Small intestine (tissue), 16 donors: Measurements from ENCODE around the gene TIGIT. TPM values are rescaled to one million over a fixed set of nuclear protein-coding genes. Genes with fewer than 3 reads are reported as not detected.

ENCODE experiments used
- DNase-seq, 2 donors: peaks; one replicate each; pipeline versions ENCODE4 v3.0.0 to v3.0.0-alpha.2; 2013
- FAIRE-seq: peaks from 2 replicates; lab custom pipeline; 2012; peaks lifted over from hg19 to GRCh38; lab: Jason Lieb, UNC
- H3K27ac ChIP-seq, 3 donors: one replicate each; pipeline ENCODE4 v1.5.1; 2013; ENCODE audit warnings: low read length in 2 of 3, mild to moderate bottlenecking in 2 of 3, control low read depth in 1 of 3, inconsistent platforms in 1 of 3, low read depth in 1 of 3, moderate library complexity in 1 of 3
- H3K27me3 ChIP-seq, 3 donors: one replicate each; pipeline ENCODE4 v1.6.1; 2013; ENCODE audit warnings: low read length in 3 of 3, inconsistent platforms in 1 of 3; ENCODE audit not compliant: control insufficient read depth in 3 of 3, insufficient read depth in 3 of 3
- H3K36me3 ChIP-seq, 3 donors: one replicate each; pipeline ENCODE4 v1.6.1; 2013; ENCODE audit warnings: low read length in 3 of 3, inconsistent platforms in 1 of 3, low read depth in 1 of 3, mild to moderate bottlenecking in 1 of 3, moderate library complexity in 1 of 3; ENCODE audit not compliant: control insufficient read depth in 3 of 3, insufficient read depth in 2 of 3
- H3K4me1 ChIP-seq, 3 donors: one replicate each; pipeline ENCODE4 v1.6.1; 2013; ENCODE audit warnings: low read length in 2 of 3, inconsistent platforms in 1 of 3, low read depth in 1 of 3, mild to moderate bottlenecking in 1 of 3, moderate library complexity in 1 of 3; ENCODE audit not compliant: control insufficient read depth in 3 of 3, insufficient read depth in 2 of 3
- H3K4me3 ChIP-seq, 3 donors: one replicate each; pipeline ENCODE4 v1.5.1; 2013; ENCODE audit warnings: low read length in 3 of 3, control low read depth in 1 of 3, inconsistent platforms in 1 of 3, low read depth in 1 of 3, mild to moderate bottlenecking in 1 of 3, moderate library complexity in 1 of 3
- H3K9me3 ChIP-seq, 2 donors: one replicate each; pipeline ENCODE4 v1.6.1; 2013; ENCODE audit warnings: low read depth in 1 of 2, low read length in 1 of 2; ENCODE audit not compliant: control insufficient read depth in 2 of 2, insufficient read depth in 1 of 2
- WGBS, 3 donors: extraction: QIAGEN DNeasy Blood & Tissue Kit; methylation state at CpG; one replicate each; pipeline ENCODE4 v1.1.7; 2013; 5-methylcytosine and 5-hydroxymethylcytosine counted together
- long read RNA-seq, 10 donors: transcript quantifications; one replicate each; lab custom pipeline, GENCODE V29; 2026
- polyA plus RNA-seq, 4 donors: library from polyadenylated mRNA; stranded (reverse) in 3 of 4; unstranded in 1 of 4; fragments of 200-250 nt in 3 of 4; fragments of 120-200 nt in 1 of 4; gene quantifications; one replicate each; pipeline versions ENCODE4 v1.2.1 to v1.2.3, GENCODE V29; 2013
- donor health status: healthy with polysubstance abuse.
- donor health status: control.
- donor health status: control.
- donor health status: Bipolar disorder and iron deficiency.
- donor health status: healthy.

The TIGIT gene
- 1 to 10 TPM in 1 of 4 donors, under 1 TPM in 2, not detected in 1; 0.25 to 2.4 (median 0.45) TPM for polyA plus RNA-seq
- long read RNA-seq, donor 1 = 0 reads
- long read RNA-seq, donor 2 = 0 reads
- long read RNA-seq, donor 3 = 0 reads
- long read RNA-seq, donor 4 = 0 reads
- long read RNA-seq, donor 5 = 0 reads
- long read RNA-seq, donor 6 = 0 reads
- long read RNA-seq, donor 7 = 0 reads
- long read RNA-seq, donor 8 = 0 reads
- long read RNA-seq, donor 9 = 0 reads
- long read RNA-seq, donor 10 = 0 reads

DNA sequence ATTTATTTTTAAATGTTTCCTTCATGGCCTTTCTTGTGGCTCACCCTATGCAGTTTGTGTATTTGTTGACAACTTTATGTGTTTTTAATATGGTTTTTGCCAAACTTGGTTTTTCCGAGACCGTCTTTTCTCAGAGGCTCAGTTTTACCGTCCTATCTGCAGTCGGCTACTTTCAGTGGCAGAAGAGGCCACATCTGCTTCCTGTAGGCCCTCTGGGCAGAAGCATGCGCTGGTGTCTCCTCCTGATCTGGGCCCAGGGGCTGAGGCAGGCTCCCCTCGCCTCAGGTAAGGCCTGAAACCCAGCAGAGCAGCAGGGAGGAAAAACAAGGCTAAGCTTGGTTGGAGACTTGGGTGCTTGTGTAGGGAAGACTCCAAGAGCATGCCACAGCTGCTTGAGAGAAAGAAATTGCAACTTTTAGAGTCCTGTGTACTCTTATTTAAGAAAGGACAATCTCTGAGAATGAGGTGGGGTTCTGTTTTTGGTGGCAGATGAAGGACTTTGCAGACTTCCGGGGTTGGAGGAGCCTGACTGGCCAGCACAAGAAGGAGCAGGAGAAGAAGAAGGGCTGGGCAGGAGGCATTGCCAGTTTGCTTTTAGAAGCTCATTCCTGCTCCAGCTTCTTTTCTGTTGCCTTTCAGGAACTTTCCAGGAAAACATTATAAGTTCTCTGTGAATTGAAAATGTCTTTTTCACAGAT is at the start of gene TIGIT:
Gene TIGIT, plus strand, starts transcription at position 191 of the 698 bp plus-strand sequence. Its CDS starts 34 bp downstream, at position 225.
- no peaks in the 10 kb centered on the region for H3K36me3 ChIP-seq
- no peak for DNase-seq
- no peaks in the 10 kb centered on the region for H3K4me1 ChIP-seq
- H3K9me3 ChIP-seq = no peaks in the 10 kb centered on the region
- no peak for FAIRE-seq
- H3K4me3 ChIP-seq = peak within 1 kb of the TSS in 1 of 3 donors; percentile 5
- WGBS, 3 donors = 71 to 86% (median 81%) methylated on average over 7 of the region's 7 CpGs
- H3K27ac ChIP-seq = peak within 1 kb of the TSS in 2 of 3 donors; percentile 19 to 52
- no peaks in the 10 kb centered on the region for H3K27me3 ChIP-seq

DNA sequence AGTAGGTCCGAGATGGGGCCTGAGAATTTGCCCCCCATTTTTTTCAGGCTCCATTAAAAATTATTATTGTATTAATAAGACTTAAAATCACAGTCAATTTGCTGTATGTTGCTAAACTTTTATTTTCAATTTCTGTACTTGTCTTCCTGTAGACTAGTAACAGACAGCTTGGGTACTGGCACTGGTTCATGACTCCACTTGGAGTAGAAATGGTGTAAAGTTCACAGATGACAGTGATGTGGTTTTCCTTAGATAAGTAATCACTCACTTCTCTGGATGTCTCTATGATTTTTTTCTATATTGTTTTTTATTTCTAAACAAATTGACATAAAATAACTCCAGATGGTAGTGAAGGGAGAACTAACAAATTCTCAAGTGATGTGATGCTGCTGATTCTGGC is 40.9 kb upstream of the TIGIT start:
- Histone ChIP-seq H3K4me3 (no peak overlapping the region), H3K27ac (no peak overlapping the region), H3K9me3 (no peaks in the 10 kb centered on the region), H3K4me1 (no peaks in the 10 kb centered on the region), H3K27me3 (no peaks in the 10 kb centered on the region), H3K36me3 (no peaks in the 10 kb centered on the region)
- 60 to 71% (median 70%) methylated on average over 1 of the region's 1 CpG for WGBS, 3 donors
- FAIRE-seq (no peak), DNase-seq (no peak)

DNA sequence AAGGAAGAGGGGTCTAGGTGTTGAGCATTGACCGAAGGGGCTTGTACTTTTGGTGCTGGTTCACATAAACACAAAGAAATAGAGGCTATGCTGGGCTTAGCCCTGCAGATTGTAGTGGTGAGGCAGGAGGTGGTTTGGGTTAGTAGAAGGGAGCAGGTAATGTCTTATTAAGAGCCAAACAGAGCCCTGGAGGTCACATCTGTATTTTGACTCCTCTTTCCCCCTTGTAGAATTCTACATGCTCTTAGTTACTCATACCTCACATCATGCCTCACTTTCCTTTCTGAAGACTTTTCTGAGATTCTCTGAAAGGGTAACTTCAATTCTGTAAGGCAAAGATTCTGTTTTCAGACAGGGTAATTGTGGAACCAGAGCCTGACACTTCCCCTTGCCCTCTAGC is 40.3 kb upstream of the TIGIT start:
- Histone ChIP-seq H3K9me3 (no peaks in the 10 kb centered on the region), H3K27ac (no peak overlapping the region), H3K36me3 (no peaks in the 10 kb centered on the region), H3K4me3 (no peak overlapping the region), H3K4me1 (no peaks in the 10 kb centered on the region), H3K27me3 (no peaks in the 10 kb centered on the region)
- 65 to 90% (median 79%) methylated on average over 1 of the region's 1 CpG for WGBS, 3 donors
- FAIRE-seq (no peak), DNase-seq (no peak)

DNA sequence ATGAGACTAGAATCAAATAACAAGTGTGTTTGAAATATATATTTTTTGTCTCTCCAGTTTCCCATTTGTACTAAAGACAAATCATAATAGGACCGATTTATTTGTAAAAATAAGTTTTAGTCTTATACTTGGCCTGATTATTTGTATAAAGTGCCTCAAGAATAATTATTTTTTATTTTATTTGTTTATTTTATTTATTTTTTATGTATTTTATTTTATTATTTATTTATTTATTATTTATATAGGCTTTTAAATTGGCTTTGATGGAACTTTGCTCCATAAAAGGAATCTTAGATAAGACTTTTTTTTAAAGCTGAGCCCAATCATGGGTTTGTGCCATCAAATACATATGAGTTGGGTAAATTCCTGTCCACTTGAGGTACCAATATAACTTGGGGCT is 34.3 kb upstream of the TIGIT start:
- Histone ChIP-seq H3K27ac (no peak overlapping the region), H3K4me3 (no peak overlapping the region), H3K9me3 (peaks cover 0 to 3% of the 10 kb centered on the region in 2 donors), H3K4me1 (no peaks in the 10 kb centered on the region), H3K27me3 (no peaks in the 10 kb centered on the region), H3K36me3 (no peaks in the 10 kb centered on the region)
- no peak for FAIRE-seq
- DNase-seq = no peak
- WGBS, 3 donors = 84 to 97% (median 95%) methylated on average over 1 of the region's 1 CpG

DNA sequence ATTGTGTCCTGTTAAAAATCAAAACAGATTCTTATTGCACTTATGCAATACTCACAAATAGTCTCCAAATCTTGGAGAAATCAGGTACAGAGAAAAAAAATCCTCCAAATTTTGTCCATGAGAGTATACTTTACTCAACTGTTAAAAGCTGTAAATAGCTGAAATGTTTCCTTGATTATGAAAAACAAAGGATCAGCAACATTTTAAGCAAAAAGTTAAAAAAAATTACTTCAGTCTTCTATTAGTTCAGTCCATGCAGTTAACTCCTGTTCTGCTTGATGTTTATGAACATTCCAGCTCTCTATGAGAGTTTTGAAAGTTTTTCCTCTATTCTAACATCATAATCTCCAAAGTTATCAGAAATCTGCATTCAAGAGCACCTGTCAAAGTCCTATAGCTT is 33.7 kb upstream of the TIGIT start:
- Histone ChIP-seq H3K9me3 (peaks cover 0 to 3% of the 10 kb centered on the region in 2 donors), H3K27ac (no peak overlapping the region), H3K27me3 (no peaks in the 10 kb centered on the region), H3K4me1 (no peaks in the 10 kb centered on the region), H3K36me3 (no peaks in the 10 kb centered on the region), H3K4me3 (no peak overlapping the region)
- DNase-seq (no peak), FAIRE-seq (no peak)

DNA sequence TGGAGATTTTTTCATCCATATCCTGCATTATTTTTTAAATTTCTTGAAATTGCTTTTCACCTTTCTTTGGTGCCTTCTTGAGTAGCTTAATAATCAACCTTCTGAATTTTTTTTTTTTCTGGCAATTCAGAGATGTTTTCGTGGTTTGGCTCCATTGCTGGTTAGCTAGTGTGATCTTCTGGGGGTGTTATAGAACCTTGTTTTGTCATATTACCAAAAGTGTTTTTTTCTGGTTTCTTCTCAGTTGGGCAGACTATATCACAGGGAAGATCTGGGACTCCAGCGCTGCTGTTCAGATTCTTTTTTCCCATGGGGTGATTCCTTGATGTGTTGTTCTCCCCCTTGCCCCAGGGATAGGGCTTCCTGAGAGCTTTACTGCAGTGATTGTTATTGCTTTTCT is 23.8 kb upstream of the TIGIT start:
- Histone ChIP-seq H3K9me3 (peaks cover 2 to 12% of the 10 kb centered on the region in 2 donors), H3K27me3 (no peaks in the 10 kb centered on the region), H3K4me1 (no peaks in the 10 kb centered on the region), H3K4me3 (no peak overlapping the region), H3K36me3 (no peaks in the 10 kb centered on the region), H3K27ac (no peak overlapping the region)
- FAIRE-seq (no peak), DNase-seq (no peak)
- WGBS, 3 donors = 83 to 91% (median 90%) methylated on average over 2 of the region's 2 CpGs

DNA sequence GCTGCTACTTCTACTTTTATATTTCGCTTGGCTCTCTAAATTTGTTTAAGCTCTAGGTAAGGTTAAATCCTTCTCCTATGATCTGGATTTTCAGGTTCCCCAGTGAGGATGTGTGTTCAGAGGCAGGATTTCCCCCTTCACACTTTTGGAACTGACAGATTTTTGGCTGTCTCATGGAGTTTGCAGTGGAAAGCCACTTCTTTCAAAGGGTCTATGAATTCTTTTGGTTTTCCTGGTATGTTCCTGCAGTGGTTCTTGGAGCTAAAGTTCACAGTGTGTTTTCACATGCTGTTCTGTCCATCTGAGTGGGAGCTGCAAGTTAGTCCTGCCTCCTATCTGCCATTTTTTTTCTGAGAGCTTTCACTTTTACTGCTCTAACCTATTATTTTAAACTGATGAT is 21.6 kb upstream of the TIGIT start:
- DNase-seq (no peak), FAIRE-seq (no peak)
- WGBS, 3 donors = 72 to 89% (median 74%) methylated on average over 1 of the region's 1 CpG
- Histone ChIP-seq H3K27me3 (no peaks in the 10 kb centered on the region), H3K4me3 (no peak overlapping the region), H3K27ac (no peak overlapping the region), H3K9me3 (peaks cover 2 to 19% of the 10 kb centered on the region in 2 donors), H3K36me3 (no peaks in the 10 kb centered on the region), H3K4me1 (no peaks in the 10 kb centered on the region)

DNA sequence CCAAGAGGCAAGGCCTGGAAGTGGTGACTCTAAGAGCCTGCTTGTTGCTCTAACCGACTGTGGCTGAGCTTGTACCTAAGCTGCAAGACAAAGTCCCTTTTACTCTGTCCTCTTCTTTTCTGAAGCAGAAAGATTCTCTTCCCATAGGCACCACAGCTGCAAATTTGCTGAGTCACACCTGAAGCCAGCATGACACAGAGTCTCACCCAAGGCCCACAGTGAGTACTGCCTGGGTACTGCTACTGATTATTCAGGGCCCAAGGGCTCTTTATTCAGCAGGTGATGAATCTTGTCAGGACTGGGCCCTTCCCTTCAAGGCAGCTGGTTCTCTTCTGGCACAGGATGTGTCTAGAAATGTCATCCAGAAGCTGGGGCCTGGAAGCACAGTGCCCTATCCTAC is 18.9 kb upstream of the TIGIT start:
- Histone ChIP-seq H3K36me3 (no peaks in the 10 kb centered on the region), H3K9me3 (peaks cover 2 to 19% of the 10 kb centered on the region in 2 donors), H3K27ac (no peak overlapping the region), H3K4me1 (no peaks in the 10 kb centered on the region), H3K4me3 (no peak overlapping the region), H3K27me3 (no peaks in the 10 kb centered on the region)
- FAIRE-seq = no peak
- WGBS, 3 donors = 89 to 92% (median 90%) methylated on average over 1 of the region's 1 CpG
- no peak for DNase-seq
